ENCODE measurements around the gene ABCC6.
"Not testable (repeated sequence)": the region's sequence is repeated elsewhere in the genome, so short reads cannot be mapped to it uniquely, and the experiment has no call there.

GRCh38 chr16:16252377-16252776, 29.1 kb upstream of the ABCC6 start:
- TF ChIP-seq CTCF (IDR thresholded peaks at IDR 0.05; ENCODE audit: insufficient read depth, low read depth, low read length); EZH2 (IDR thresholded peaks at IDR 0.05; ENCODE audit: insufficient read depth, low read length): not testable (repeated sequence)

All from astrocyte (in vitro differentiated cells and primary cell).